Nephron (organoid): ENCODE results near the gene BRD1.
A peak's percentile ranks its signal among the peaks of the same experiment; 100 is the strongest.

Experiments used
- H3K27ac Mint-ChIP-seq, 3 experiments: 2 replicates each; pipeline ENCODE4 v1.8.0; 2020; ENCODE audit warnings: mixed read lengths in 3 of 3, mild to moderate bottlenecking in 2 of 3, moderate library complexity in 1 of 3
- H3K27me3 Mint-ChIP-seq: 2 replicates; pipeline ENCODE4 v1.8.0; 2021; ENCODE audit warnings: low read depth, mild to moderate bottlenecking, moderate library complexity, mixed read lengths
- H3K36me3 Mint-ChIP-seq: 2 replicates; pipeline ENCODE4 v1.8.0; 2020; ENCODE audit warnings: low read depth, mixed read lengths
- H3K4me1 Mint-ChIP-seq: 2 replicates; pipeline ENCODE4 v1.8.0; 2020; ENCODE audit warnings: mixed read lengths
- H3K4me3 Mint-ChIP-seq, 3 experiments: 2 replicates each; pipeline ENCODE4 v1.8.0; 2020; ENCODE audit warnings: mild to moderate bottlenecking in 3 of 3, mixed read lengths in 3 of 3, moderate library complexity in 2 of 3
- H3K9me3 Mint-ChIP-seq: 2 replicates; pipeline ENCODE4 v1.8.0; 2020; ENCODE audit warnings: mixed read lengths
- CTCF ChIP-seq, 3 experiments: fragments of 200-600 bp; sonication (generic); IDR thresholded peaks; one replicate each; pipeline ENCODE4 v1.5.0; 2021; ENCODE audit warnings: antibody characterized with exemption in 3 of 3; ENCODE audit not compliant: unreplicated experiment in 3 of 3

Gene BRD1

GRCh38 chr22:49863931-49864330, 36.3 kb upstream of the BRD1 start:
- Mint-ChIP-seq H3K4me1 (peaks cover 3% of the 10 kb centered on the region), H3K4me3 (no peak overlapping the region), H3K9me3 (peaks cover 43% of the 10 kb centered on the region), H3K27ac (no peak overlapping the region), H3K27me3 (no peaks in the 10 kb centered on the region), H3K36me3 (peaks cover 63% of the 10 kb centered on the region)
- no peak for TF ChIP-seq CTCF (IDR thresholded peaks at IDR 0.05; ENCODE audit: unreplicated experiment in 3 of 3)

- TF ChIP-seq CTCF (IDR thresholded peaks at IDR 0.05; ENCODE audit: unreplicated experiment in 3 of 3) = no peak
- H3K36me3 Mint-ChIP-seq = peaks cover 53% of the 10 kb centered on the region
- no peak overlapping the region for H3K4me3 Mint-ChIP-seq
- peaks cover 31% of the 10 kb centered on the region for H3K9me3 Mint-ChIP-seq
- H3K4me1 Mint-ChIP-seq = peaks cover 5% of the 10 kb centered on the region
- no peak overlapping the region for H3K27ac Mint-ChIP-seq
- no peaks in the 10 kb centered on the region for H3K27me3 Mint-ChIP-seq
These were observed 34.8 kb upstream of the BRD1 start for GRCh38 chr22:49862496-49862776.

- Mint-ChIP-seq H3K36me3 (peaks cover 47% of the 10 kb centered on the region), H3K4me3 (no peak overlapping the region), H3K4me1 (peaks cover 5% of the 10 kb centered on the region), H3K9me3 (peaks cover 25% of the 10 kb centered on the region), H3K27me3 (no peaks in the 10 kb centered on the region), H3K27ac (no peak overlapping the region)
- no peak for TF ChIP-seq CTCF (IDR thresholded peaks at IDR 0.05; ENCODE audit: unreplicated experiment in 3 of 3)
These were observed 34.2 kb upstream of the BRD1 start for GRCh38 chr22:49861642-49862495.

GRCh38 chr22:49858827-49859226, 31.2 kb upstream of the BRD1 start:
- H3K27ac Mint-ChIP-seq = no peak overlapping the region
- peak overlapping the region in 1 of 3 experiments; percentile 48 for H3K4me3 Mint-ChIP-seq
- peaks cover 3% of the 10 kb centered on the region for H3K9me3 Mint-ChIP-seq
- no peak for TF ChIP-seq CTCF (IDR thresholded peaks at IDR 0.05; ENCODE audit: unreplicated experiment in 3 of 3)
- peaks cover 5% of the 10 kb centered on the region for H3K27me3 Mint-ChIP-seq
- peaks cover 24% of the 10 kb centered on the region for H3K4me1 Mint-ChIP-seq
- H3K36me3 Mint-ChIP-seq = peaks cover 21% of the 10 kb centered on the region

GRCh38 chr22:49856766-49857618, 29.3 kb upstream of the BRD1 start:
- Mint-ChIP-seq H3K4me1 (peaks cover 24% of the 10 kb centered on the region), H3K27ac (no peak overlapping the region), H3K27me3 (peaks cover 16% of the 10 kb centered on the region), H3K4me3 (peak overlapping the region; percentile 21 to 58 (median 53)), H3K9me3 (no peaks in the 10 kb centered on the region), H3K36me3 (peaks cover 13% of the 10 kb centered on the region)
- no peak for TF ChIP-seq CTCF (IDR thresholded peaks at IDR 0.05; ENCODE audit: unreplicated experiment in 3 of 3)
